H9 (cell line): ENCODE data around the gene ACOT11. TPM values are rescaled to one million over a fixed set of nuclear protein-coding genes. Genes with fewer than 3 reads are reported as not detected.

ENCODE experiments used
- DNase-seq: peaks from one replicate; pipeline ENCODE4 v3.0.0-alpha.2; 2017
- H2AFZ ChIP-seq: one replicate; pipeline ENCODE4 v1.6.1; 2013; ENCODE audit warnings: mild to moderate bottlenecking, low read length, control low read depth, moderate library complexity
- H2AK5ac ChIP-seq: 2 replicates; pipeline ENCODE4 v1.6.1; 2013; ENCODE audit warnings: low read length, control low read depth, mixed read lengths; ENCODE audit not compliant: insufficient read length
- H2BK120ac ChIP-seq: one replicate; pipeline ENCODE4 v1.6.1; 2013; ENCODE audit warnings: low read depth, mild to moderate bottlenecking, low read length, control low read depth, inconsistent platforms; ENCODE audit not compliant: poor library complexity, severe bottlenecking
- H2BK12ac ChIP-seq: 2 replicates; pipeline ENCODE4 v1.6.1; 2013; ENCODE audit warnings: low read length, control low read depth, mixed read lengths, low read depth; ENCODE audit not compliant: insufficient read length
- H2BK15ac ChIP-seq: 2 replicates; pipeline ENCODE4 v1.6.1; 2013; ENCODE audit warnings: low read depth, low read length, control low read depth
- H2BK20ac ChIP-seq: one replicate; pipeline ENCODE4 v1.6.1; 2013; ENCODE audit warnings: low read depth, mild to moderate bottlenecking, low read length, control low read depth, inconsistent platforms; ENCODE audit not compliant: poor library complexity, severe bottlenecking
- H2BK5ac ChIP-seq: 2 replicates; pipeline ENCODE4 v1.6.1; 2013; ENCODE audit warnings: low read length, control low read depth, mixed read lengths; ENCODE audit not compliant: insufficient read length
- H3K14ac ChIP-seq: 2 replicates; pipeline ENCODE4 v1.6.1; 2013; ENCODE audit warnings: low read length, control low read depth; ENCODE audit not compliant: insufficient read depth
- H3K18ac ChIP-seq: 2 replicates; pipeline ENCODE4 v1.6.1; 2013; ENCODE audit warnings: low read depth, mild to moderate bottlenecking, mixed read lengths, low read length, control low read depth; ENCODE audit not compliant: insufficient read length
- H3K23ac ChIP-seq: 2 replicates; pipeline ENCODE4 v1.6.1; 2013; ENCODE audit warnings: low read length, control low read depth, mixed read lengths, low read depth; ENCODE audit not compliant: insufficient read length
- H3K23me2 ChIP-seq: 2 replicates; pipeline ENCODE4 v1.6.1; 2013; ENCODE audit warnings: low read depth, mild to moderate bottlenecking, mixed read lengths, low read length, control low read depth; ENCODE audit not compliant: insufficient read length, poor library complexity, severe bottlenecking
- H3K27ac ChIP-seq: 2 replicates; pipeline ENCODE4 v1.5.1; 2013; ENCODE audit warnings: low read length, control low read depth, mixed read lengths, low read depth; ENCODE audit not compliant: insufficient read length
- H3K27me3 ChIP-seq: 2 replicates; pipeline ENCODE4 v1.6.1; 2013; ENCODE audit warnings: low read length, control low read depth, inconsistent platforms; ENCODE audit not compliant: insufficient read depth
- H3K4ac ChIP-seq: 2 replicates; pipeline ENCODE4 v1.6.1; 2013; ENCODE audit warnings: low read depth, mild to moderate bottlenecking, control low read depth, inconsistent platforms, low read length, moderate library complexity
- H3K4me1 ChIP-seq: 2 replicates; pipeline ENCODE4 v1.6.1; 2013; ENCODE audit warnings: low read length, control low read depth, inconsistent platforms; ENCODE audit not compliant: insufficient read depth
- H3K4me2 ChIP-seq: 2 replicates; pipeline ENCODE4 v1.6.1; 2013; ENCODE audit warnings: low read length, control low read depth, mixed read lengths; ENCODE audit not compliant: insufficient read length, insufficient read depth
- H3K56ac ChIP-seq: 2 replicates; pipeline ENCODE4 v1.6.1; 2013; ENCODE audit warnings: low read depth, mild to moderate bottlenecking, mixed read lengths, low read length, control low read depth; ENCODE audit not compliant: insufficient read length
- H3K79me1 ChIP-seq: 2 replicates; pipeline ENCODE4 v1.6.1; 2013; ENCODE audit warnings: low read depth, mild to moderate bottlenecking, moderate library complexity, low read length, control low read depth, inconsistent platforms; ENCODE audit not compliant: insufficient read depth, poor library complexity, severe bottlenecking
- H3K79me2 ChIP-seq: 2 replicates; pipeline ENCODE4 v1.6.1; 2013; ENCODE audit warnings: low read length, control low read depth, inconsistent platforms; ENCODE audit not compliant: insufficient read depth
- H3K9ac ChIP-seq: 2 replicates; pipeline ENCODE4 v1.6.1; 2013; ENCODE audit warnings: low read length, control low read depth, mixed read lengths; ENCODE audit not compliant: insufficient read length; ENCODE audit errors: extremely low read depth
- H3K9me3 ChIP-seq: one replicate; pipeline ENCODE4 v1.6.1; 2013; ENCODE audit warnings: low read depth, low read length, inconsistent platforms; ENCODE audit not compliant: control insufficient read depth
- H3T11ph ChIP-seq: one replicate; pipeline ENCODE4 v1.6.1; 2013; ENCODE audit warnings: mild to moderate bottlenecking, low read length, control low read depth, inconsistent platforms
- H4K20me1 ChIP-seq: one replicate; pipeline ENCODE4 v1.6.1; 2013; ENCODE audit not compliant: control insufficient read depth, insufficient read length, insufficient read depth
- H4K5ac ChIP-seq: 2 replicates; pipeline ENCODE4 v1.6.1; 2013; ENCODE audit warnings: low read depth, mild to moderate bottlenecking, mixed read lengths, low read length, control low read depth; ENCODE audit not compliant: insufficient read length
- H4K8ac ChIP-seq: replicated peaks from 2 replicates; pipeline ENCODE4 v1.6.1; 2013; ENCODE audit warnings: low read length, control low read depth, mixed read lengths, low read depth; ENCODE audit not compliant: insufficient read length
- H4K91ac ChIP-seq: 2 replicates; pipeline ENCODE4 v1.6.1; 2013; ENCODE audit warnings: low read depth, mild to moderate bottlenecking, moderate library complexity, mixed read lengths, low read length, control low read depth; ENCODE audit not compliant: insufficient read length
- H3K27ac Mint-ChIP-seq, 3 experiments: 2 replicates in 2 of 3; 3 replicates in 1 of 3; pipeline ENCODE4 v1.8.0; 2020 to 2021; ENCODE audit warnings: mixed read lengths in 3 of 3, mild to moderate bottlenecking in 1 of 3, moderate library complexity in 1 of 3
- H3K27me3 Mint-ChIP-seq: 2 replicates; pipeline ENCODE4 v1.8.0; 2021; ENCODE audit warnings: low read depth, mild to moderate bottlenecking, moderate library complexity, mixed read lengths
- H3K36me3 Mint-ChIP-seq, 3 experiments: 2 replicates in 2 of 3; 3 replicates in 1 of 3; pipeline ENCODE4 v1.8.0; 2020 to 2021; ENCODE audit warnings: low read depth in 3 of 3, mixed read lengths in 3 of 3; ENCODE audit not compliant: insufficient read depth in 1 of 3
- H3K4me1 Mint-ChIP-seq, 2 experiments: 2 replicates each; pipeline ENCODE4 v1.8.0; 2020; ENCODE audit warnings: mixed read lengths in 2 of 2
- H3K4me3 Mint-ChIP-seq, 2 experiments: 2 replicates in 1 of 2; 3 replicates in 1 of 2; pipeline ENCODE4 v1.8.0; 2020 to 2021; ENCODE audit warnings: mild to moderate bottlenecking in 2 of 2, mixed read lengths in 2 of 2, moderate library complexity in 1 of 2
- H3K9me3 Mint-ChIP-seq, 2 experiments: 2 replicates in 1 of 2; 3 replicates in 1 of 2; pipeline ENCODE4 v1.8.0; 2020; ENCODE audit warnings: mild to moderate bottlenecking in 2 of 2, mixed read lengths in 2 of 2, moderate library complexity in 1 of 2
- CTCF ChIP-seq: fragments of 200-600 bp; sonication (generic); conservative IDR thresholded peaks from 3 replicates; pipeline ENCODE4 v1.8.0; 2021; ENCODE audit warnings: antibody characterized with exemption, mild to moderate bottlenecking
- WGBS: extraction: QIAGEN DNeasy Blood & Tissue Kit; methylation state at CpG from one replicate; pipeline ENCODE4 v1.1.7; 2013; ENCODE audit warnings: missing lambda C conversion rate, low lambda C conversion rate, mixed read lengths; ENCODE audit not compliant: insufficient read length; ENCODE audit errors: extremely low coverage; 5-methylcytosine and 5-hydroxymethylcytosine counted together
- total RNA-seq: library from RNA; stranded (reverse); gene quantifications from 2 replicates; pipeline ENCODE4 v1.2.1, GENCODE V29; 2021

The ACOT11 gene
- total RNA-seq, 1 experiment from 2014 or later: 4.0 TPM

GRCh38 chr1:54603241-54603640 is 55.2 kb downstream of the ACOT11 start:
- Mint-ChIP-seq H3K9me3 (no peaks in the 10 kb centered on the region; a peak in 1 of 5 replicates), H3K36me3 (no peaks in the 10 kb centered on the region; a peak in 2 of 7 replicates), H3K27ac (no peak overlapping the region), H3K4me1 (peaks cover 0 to 11% of the 10 kb centered on the region in 2 experiments; a peak in 2 of 4 replicates), H3K4me3 (no peak overlapping the region), H3K27me3 (peaks cover 1% of the 10 kb centered on the region; the same call in 1 of the 2 replicates)
- Histone ChIP-seq H3K27ac (no peak overlapping the region), H2BK5ac (no peak overlapping the region), H3T11ph (no peak overlapping the region), H3K79me1 (no peaks in the 10 kb centered on the region), H3K4me2 (no peak overlapping the region), H2BK12ac (no peak overlapping the region), H3K23ac (no peak overlapping the region), H2BK20ac (no peak overlapping the region), H3K4me1 (no peaks in the 10 kb centered on the region), H4K5ac (no peak overlapping the region), H3K23me2 (no peaks in the 10 kb centered on the region), H3K9me3 (no peaks in the 10 kb centered on the region), H3K14ac (no peak overlapping the region; the same call in 1 of the 2 replicates), H2BK120ac (no peak overlapping the region), H3K27me3 (no peaks in the 10 kb centered on the region), H3K4ac (no peak overlapping the region), H2AK5ac (no peak overlapping the region), H3K79me2 (no peaks in the 10 kb centered on the region), H4K8ac (no peak overlapping the region), H4K91ac (no peak overlapping the region), H3K9ac (no peak overlapping the region), H3K18ac (no peak overlapping the region), H2BK15ac (no peak overlapping the region), H4K20me1 (no peaks in the 10 kb centered on the region), H3K56ac (no peak overlapping the region), H2AFZ (no peak overlapping the region)
- no peak for DNase-seq
- no peak for TF ChIP-seq CTCF
- no CpG with 5 or more reads among the region's 6 CpGs for WGBS
